Stimulated activated naive CD4-positive, alpha-beta T cell (primary cell): ENCODE data around the gene POLR2E.
"Not testable (repeated sequence)": the region's sequence is repeated elsewhere in the genome, so short reads cannot be mapped to it uniquely, and the experiment has no call there.

Source experiments
- DNase-seq, 6 experiments: peaks; one replicate each; lab custom pipeline; 2025; lab: John Stamatoyannopoulos, UW

POLR2E gene

GRCh38 chr19:1094978-1095701 is at the start of gene POLR2E:
Gene POLR2E, minus strand, starts transcription at chr19:1095375. Its CDS starts 60 bp downstream, at chr19:1095315.
- DNase-seq, result peak; percentile 96 to 99 (median 98)

DNA sequence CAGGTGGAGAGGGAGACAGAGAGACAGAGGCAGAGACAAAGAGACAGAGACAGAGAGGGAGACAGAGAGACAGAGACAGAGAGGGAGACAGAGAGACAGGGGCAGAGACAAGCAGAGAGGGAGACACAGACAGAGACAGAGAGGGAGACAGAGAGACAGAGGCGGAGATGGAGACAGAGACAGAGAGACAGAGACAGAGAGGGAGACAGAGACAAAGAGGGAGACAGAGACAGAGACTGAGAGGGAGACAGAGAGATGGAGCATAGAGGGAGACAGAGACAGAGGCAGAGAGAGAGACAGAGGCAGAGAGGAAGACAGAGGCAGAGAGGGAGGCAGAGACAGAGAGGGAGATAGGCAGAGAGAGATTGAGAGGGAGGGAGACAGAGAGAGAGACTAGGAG is 49.6 kb upstream of the POLR2E start:
- DNase-seq, result no peak

DNA sequence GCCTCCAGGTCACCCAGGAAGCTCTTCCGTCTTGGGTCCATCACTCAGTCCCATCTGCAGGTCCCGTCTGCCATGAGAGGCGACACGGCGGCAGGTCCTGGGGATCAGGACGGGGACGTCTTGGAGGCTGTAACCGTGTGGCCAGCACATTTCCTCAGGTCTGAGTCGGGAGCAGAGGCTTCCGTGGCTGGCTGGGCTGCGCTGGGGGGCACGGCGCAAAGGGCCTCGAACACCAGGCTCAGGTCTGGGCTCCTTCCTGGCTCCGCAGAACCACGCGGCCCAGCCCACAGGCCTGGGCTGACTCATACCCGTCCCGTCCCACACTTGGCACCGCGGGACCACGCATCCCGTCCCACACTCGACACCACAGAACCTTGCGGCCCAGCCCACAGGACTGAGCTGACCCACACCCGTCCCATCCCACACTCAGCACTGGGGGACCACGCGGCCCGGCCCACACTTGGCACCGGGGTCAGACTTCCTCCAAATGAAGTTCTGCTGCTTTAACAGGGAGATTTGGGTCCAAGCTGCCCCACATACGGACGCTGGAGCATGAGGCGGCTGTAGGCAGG is 48.7 kb upstream of the POLR2E start:
- no peak for DNase-seq

DNA sequence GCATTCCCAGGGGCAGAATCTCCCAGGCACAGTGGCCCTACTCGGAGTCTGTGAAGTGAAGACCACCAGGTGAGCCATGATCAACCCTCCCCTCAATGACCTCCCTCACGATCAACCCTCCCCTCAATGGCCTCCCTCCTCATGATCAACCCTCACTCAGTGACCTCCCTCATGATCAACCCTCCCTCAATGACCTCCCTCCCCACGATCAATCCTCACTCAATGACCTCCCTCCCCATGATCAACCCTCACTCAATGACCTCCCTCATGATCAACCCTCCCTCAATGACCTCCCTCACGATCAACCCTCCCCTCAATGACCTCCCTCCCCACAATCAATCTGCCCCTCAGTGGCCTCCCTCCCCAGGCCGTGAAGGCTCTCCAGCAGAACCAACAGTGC is 46.8 kb upstream of the POLR2E start:
- no peak for DNase-seq

DNA sequence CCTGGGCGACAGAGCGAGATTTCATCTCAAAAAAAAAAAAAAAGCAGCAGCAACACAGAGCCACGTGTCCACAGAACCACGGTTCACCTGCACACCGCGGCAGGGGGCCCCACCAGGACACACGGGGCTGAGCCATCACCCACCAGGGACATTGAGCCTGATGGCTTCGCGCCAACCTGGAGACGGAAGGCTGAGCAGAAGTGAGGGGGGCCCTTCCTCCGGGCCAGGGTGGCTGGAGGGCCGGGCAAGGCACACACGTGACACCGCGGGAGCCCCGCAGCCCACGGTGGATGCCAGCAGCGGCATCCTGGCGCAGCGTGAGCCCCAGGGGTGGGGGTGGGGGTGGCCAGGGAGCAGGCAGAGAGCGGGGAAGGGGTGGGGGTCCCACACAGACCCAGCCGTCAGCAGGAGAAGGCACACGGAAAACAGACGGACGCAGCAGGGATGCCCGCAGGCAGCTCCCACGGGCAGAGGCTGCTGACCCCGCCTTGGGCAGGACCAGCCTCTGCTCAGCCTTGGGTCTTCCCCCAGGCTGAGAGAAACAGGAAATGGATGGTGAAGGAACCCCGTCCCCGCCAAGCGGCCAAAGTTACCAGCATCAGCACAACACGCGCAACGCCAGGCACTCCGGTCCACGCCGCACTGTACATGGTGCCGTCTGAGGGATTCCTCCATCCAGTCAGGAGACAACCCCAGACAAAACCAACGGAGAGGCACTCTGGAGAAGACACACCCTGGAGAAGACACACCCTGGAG is 45.3 kb upstream of the POLR2E start:
- no peak for DNase-seq

DNA sequence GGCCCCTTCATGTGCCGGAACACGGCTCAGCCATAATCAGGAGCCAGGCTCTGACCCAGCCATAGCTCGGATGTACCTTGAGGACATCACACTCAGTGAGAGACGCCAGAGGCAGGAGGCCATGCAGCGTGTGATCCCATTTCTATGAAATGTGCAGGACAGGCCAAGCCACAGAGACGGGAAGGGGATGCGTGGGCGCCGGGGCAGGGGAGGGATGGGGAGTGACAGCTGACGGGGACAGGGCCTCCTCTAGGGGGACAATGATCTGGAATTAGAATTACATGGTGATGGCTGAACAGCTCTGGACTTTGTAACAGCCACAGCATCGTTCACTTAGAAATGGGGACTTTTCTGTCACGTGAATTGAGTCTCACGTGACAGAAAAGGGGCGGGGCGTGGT is 44.0 kb upstream of the POLR2E start:
- no peak for DNase-seq

DNA sequence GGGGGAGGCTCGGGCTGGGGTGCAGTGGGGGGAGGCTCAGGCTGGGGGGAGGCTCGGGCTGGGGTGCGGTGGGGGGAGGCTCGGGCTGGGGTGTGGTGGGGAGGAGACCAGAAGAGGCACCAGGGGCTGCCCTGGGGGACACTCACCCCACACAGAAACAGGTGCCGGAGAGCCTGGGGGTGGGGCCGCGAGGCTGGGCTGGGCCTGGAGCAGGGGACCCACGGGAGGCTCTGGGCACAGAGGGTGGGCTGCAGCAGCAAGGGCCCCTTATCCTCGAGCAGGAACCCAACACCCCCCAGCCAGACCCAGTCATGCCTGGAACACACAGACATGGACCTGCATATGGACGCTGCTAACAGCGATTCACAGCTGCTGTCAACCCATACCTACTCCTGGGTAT is 42.9 kb upstream of the POLR2E start:
- no peak for DNase-seq

DNA sequence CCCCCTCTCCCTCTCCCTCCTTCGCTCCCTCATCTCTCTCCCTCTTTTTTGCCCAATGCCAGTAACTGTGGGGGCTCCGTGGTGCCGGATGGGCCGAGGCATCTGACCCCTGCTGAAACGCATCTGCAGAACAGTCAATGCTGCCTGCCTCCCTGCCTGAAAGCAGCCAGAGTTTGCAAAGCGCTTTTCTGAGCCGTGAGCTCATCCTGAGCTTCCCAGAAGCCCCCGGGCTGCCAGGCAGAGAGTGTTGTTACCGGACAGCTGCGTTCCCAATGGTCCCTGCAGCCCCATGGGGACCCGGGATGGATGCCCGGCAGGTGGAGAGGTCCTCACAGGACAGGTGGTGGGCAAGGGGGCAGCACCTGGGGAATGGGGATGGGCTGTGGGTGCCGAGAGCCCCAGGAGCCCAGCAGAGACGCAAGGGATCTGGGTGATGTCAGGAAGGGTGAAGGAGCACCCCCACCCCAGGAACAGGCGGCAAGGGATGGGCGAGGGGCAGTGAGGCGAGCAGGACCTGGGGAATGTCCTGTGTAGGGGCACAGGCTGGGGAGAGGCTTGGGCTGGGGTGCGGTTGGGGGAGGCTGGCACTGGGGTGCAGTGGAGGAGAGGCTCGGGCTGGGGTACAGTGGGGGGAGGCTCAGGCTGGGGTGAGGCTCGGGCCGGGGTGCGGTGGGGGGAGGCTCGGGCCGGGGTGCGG is 41.6 kb upstream of the POLR2E start:
- DNase-seq, result no peak

DNA sequence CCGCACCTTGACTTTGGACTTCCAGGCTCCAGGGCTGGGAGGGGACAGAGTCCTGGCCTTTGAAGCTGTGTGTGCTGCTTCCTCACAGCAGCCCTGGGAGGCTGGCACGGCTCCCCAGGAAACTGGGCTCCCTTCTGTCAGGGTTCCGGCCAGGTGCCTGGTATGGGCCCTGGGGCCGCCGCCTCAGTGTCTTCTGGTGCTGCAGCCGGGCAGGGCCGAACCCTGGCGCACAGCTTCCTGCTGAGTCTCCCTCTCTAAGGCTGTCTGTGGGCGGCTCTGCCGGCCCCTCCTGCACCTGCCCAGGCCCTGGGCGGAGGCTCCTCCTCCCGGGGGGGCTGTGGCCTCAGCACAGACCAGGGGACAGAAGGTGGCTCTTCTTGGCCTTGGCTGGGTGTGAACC is 41.0 kb upstream of the POLR2E start:
- no peak for DNase-seq

DNA sequence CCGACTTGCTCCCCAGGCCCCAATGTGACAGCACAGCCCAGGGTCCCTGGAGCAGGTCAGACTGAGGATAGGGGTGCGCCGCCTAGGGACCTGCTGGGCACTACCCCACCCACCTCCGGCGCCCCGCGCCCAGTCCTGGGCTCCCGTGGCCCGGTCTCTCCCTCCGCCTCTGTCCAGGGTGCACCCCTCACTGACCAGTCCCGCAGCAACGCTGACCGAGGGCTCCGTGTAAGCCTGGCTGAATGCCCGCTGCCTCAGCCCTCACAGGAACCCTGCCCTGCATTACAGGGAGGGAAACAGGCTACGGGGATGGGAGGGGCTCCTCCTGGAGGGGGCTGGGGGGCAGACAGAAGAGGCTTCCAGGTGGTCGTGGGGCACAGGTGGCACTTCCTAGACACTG is 40.3 kb upstream of the POLR2E start:
- DNase-seq, result no peak

- no peak for DNase-seq
These were observed 39.3 kb upstream of the POLR2E start for GRCh38 chr19:1134431-1134830.

GRCh38 chr19:1133471-1133929 is 38.3 kb upstream of the POLR2E start:
- peak; percentile 51 to 67 (median 58) for DNase-seq

DNA sequence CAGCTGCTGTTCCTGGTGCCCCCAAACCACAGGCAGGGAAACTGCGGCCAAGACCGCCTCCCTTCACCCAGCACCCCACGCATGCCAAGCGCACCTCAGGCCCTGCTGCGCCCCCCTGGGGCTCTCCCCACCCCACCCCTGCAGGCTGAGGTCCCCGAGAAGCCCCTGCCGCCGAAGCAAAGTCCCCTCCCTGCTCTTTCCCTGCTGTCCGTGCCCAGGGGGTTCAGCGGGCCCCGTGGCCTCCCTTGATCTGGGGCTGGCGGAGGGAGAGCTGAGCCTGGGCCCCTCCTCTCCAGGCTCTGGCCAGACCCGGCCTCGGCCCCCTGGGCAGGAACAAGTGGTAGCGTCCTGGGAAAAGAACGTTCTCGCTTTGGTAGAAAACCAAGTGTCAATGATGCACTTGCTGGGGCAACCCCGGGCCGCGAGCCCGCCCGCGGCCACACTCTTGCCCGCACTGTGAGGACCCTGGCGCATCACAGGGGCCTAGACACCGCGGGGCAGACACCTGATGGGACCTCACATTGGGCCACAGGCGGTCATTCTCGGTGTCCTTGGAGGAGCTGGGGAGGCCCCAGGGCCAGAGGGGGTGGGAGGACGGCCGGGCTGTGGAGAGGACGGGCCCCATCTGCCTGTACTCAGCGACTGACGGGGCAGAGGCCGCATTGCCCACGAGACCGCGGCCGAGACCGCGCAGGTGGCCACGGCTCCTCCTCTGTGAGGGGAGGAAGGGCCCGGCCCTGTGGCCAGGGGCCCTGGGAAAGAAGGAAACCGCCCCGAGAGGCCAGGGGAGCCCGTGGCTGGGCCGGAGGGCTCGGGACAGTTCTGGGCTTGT is 37.6 kb upstream of the POLR2E start:
- DNase-seq, result peak in 2 of 6 experiments; percentile 53 to 55

DNA sequence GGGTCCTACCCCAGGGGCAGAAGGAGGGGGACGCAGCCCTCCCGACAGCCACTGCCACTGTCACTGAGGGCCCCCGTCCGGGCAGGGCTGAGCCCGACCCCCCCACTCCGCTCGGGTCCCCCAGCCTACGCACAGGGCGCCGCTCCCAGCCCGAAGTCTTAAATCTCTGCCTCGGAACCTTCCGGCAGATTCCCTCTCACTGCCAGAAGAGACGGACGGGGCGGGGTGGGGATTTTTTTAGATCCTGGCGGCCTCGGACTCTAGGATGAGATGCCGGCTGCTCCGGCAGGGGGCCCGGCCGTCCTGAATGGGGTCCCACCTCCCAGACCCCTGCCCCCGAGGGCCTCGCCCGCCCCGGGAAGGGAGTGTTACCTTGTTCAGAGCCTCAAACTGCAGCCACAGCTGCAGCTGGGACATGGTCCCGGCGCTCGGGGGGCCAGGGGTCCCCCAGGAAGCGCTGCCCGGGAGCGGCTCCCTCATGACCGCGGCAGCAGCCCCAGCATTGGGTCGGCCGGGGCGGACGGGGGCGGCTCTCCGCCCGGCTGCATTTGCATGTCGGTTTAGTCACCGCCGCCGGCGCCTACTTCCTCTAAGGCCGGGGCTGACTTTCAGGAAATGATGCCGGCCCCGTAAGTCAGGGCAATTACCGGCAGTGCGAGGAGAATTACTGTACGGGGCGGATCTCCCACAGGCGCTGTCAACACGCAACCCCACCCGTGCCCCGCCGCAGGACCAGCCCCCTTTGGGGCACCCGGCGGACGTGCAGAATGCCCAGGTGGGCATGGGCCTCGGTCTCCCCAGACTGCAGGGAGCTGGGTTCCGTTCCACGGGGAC is 36.8 kb upstream of the POLR2E start:
- DNase-seq, result peak; percentile 68 to 84 (median 77)

DNA sequence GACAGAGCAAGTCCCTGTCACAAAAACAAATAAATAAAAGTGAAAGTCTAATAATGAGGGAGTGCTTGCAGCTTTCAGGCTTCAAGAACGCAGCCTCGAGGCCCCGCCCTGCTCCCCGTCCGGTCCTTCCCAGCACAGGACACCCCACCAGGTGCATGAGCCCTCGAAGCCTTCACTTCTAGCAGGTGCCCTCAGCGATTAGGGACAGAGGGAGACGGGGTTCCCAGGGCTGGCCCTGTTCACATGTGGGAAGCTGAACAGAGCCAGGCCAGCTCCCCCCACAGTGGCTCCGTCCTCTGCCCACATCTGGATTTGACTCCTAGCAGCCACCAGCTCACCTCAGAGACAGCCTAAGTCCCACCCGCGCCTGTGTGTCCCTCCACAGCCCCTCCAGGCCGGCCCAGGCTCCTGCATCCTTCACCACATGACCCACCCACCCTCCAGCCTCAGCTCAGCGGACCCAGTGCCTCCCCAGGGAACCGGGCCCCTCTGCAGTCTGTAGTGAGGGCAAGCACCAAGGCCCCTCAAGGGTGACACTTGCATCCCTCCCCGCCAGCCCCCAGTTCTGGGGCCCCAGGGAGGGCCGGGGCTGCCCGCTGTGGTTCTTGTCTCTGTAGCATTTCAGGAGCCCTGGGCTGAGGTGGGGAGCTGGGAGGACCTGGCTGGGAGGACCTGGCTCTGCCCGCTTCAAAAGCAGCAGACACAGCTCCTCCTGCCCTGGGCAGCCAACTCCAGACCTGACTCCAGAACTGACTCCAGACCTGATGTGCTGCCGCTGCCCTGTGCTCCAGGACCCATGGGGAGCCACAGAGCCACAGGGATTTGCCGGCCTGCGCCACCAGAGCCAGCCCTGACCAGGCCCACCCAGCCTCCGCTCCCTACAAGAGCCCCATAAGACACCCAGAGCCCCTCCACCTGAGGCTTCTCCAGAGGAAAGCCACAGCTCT is 35.9 kb upstream of the POLR2E start:
- peak in 5 of 6 experiments; percentile 40 to 48 (median 43) for DNase-seq

GRCh38 chr19:1129535-1129934 is 34.4 kb upstream of the POLR2E start:
- DNase-seq, result no peak

DNA sequence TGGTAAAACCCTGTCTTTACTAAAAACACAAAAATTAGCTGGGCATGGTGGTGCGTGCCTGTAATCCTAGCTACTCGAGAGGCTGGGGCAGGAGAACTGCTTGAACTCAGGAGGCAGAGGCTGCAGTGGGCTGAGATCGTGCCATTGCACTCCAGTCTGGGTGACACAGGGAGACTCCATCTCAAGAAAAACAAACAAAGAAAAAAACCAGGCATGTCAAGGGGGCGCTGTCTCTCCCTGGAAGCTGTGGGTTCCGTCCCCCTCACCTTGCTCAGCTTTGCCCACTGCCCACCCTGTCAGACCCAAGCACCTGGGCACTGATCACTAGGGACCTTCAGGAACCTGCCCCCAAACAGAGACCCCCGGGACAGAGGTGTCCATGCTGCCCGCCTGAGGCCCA is 33.9 kb upstream of the POLR2E start:
- not testable (repeated sequence) for DNase-seq

GRCh38 chr19:1128106-1128505 is 32.9 kb upstream of the POLR2E start:
- DNase-seq, result no peak

- no peak for DNase-seq
These were observed 32.0 kb upstream of the POLR2E start for GRCh38 chr19:1126984-1127760.
